Stimulated activated CD4-positive, alpha-beta T cell treated with anti-CD3 and anti-CD28 coated beads, Interleukin-4, amount 100 ng/mL, for 4 hours (primary cell): ENCODE data around the gene GLYR1.
"Not testable (repeated sequence)": the region's sequence is repeated elsewhere in the genome, so short reads cannot be mapped to it uniquely, and the experiment has no call there.

ENCODE experiments used
- DNase-seq, 2 experiments: peaks; one replicate each; pipeline ENCODE4 v3.0.0-alpha.2; 2020

The GLYR1 gene

DNA sequence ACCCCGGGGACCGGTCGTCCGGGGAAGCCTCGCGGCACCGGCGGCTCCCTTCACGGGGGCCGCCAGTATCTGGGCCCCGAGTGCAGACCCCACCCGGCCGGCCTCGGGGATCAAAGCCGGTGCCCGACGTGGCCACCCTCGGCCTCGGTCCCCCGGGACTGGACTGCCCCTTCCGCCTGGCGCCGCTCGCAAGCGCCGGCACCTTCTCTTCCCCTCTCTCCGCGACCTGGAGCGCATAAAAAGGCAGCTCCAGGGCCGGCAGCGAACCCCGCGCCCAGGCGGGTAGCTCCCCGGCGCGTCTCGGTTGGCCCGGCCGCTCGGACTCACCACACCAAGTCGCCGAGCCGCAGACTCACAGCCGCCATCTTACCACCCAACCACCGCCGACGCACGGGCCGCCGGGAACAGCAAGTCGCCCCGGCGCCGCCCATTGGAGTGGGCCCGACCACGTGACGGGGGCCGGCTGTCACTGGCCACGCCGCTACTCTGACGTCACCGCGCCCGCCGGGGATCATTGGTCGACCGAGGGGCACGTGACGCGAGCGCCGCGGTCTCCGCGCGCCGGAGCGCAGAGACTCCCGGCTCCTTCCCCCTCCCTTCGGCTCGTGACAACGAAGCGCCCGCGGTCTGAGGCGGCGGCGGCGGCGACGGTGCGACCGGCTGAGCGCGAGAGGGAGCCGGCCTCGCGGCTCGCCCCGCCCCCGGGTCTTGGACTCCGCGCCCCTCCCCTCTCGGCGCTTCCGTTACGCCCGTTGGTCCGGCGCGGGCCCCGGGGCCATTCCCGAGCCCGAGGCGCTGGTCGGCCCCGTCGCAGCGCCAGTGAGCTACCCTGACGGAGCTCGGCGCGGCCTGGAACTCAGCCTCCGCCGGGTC is at the start of gene GLYR1, which contains the start of gene UBN1:
TSS of gene GLYR1 (minus strand) at position 388 of the 873 bp plus-strand sequence. CDS start at position 365, 23 bp downstream.
TSS of gene UBN1 (plus strand) at position 581 of the 873 bp plus-strand sequence. CDS start 5,437 bp downstream, outside the sequence.
- DNase-seq: peak; percentile 99 to 100

DNA sequence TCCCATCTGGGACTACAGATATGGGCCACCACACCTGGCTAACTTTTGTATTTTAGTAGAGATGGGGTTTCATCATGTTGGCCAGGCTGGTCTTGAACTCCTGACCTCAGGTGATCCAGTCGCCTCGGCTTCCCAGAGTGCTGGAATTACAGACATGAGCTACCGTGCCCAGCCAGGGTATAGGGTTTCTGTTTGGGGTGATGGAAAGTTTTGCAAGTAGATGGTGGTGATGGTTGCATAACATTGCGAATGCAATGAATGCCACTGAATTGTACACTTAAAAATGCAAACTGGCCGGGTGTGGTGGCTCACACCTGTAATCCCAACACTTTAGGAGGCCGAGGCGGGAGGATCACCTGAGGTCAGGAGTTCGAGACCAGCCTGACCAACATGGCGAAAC is 49.7 kb upstream of the GLYR1 start:
- DNase-seq: not testable (repeated sequence)

DNA sequence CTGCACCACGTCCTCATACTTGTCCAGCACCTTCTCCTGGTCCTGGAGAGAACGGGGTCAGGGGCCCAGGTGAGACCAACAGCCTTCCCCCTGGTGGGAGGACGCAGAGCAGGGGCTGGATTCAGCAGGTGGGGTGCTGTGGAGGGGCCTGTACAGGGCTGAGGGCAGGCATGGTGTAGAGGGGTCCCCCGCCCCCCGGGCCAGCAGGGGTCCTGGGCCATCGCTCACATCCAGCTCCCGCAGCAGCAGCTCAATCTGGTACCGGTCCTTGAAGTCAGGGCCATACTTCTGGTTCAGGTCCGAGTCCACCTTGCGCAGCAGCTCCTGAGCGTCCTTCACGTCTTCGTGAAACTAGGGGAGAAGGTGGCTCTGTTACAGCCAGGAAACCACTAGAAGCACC is 48.3 kb upstream of the GLYR1 start:
- DNase-seq: no peak

DNA sequence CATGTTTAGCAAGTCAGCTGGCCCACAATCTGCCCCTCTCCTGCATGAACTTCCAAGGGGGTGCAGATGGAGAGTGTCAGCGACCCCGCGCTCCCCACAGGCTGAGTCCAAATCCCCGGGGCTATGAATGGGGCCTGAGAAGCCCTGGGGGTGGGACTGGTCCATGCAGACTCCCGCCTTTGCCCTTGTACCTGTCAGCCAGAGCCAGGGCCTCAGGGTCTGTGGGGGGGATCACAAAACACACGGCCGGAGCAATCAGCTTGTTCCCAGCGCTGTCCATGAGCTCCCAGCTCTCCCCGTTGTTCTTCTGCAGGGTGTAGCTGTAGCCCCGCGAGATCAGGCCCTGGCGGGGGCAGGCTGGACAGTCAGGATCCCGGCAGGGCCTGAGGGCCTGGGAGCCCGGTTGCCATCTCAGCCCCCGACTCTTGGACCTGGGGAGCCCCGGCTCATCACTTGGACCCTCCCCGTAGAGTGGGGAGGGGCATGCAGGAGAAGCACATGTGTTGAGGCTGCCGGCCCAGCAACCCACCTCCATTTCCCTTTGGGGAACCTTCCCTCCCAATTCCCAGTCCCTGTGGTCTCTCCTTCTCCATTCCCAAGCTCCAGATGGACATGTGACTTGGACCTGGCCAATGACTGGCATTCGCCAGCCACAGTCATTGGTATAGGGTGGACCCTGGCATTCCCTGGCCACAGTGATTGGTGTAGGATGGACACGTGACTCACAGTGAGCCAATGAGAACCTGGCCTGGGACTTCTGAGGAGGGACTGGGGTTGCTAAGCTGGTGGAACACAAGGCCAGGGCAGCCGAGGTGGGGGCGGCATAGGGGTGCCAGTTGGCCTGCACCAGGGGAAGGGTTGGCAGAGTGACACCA is 47.4 kb upstream of the GLYR1 start:
- DNase-seq: no peak

DNA sequence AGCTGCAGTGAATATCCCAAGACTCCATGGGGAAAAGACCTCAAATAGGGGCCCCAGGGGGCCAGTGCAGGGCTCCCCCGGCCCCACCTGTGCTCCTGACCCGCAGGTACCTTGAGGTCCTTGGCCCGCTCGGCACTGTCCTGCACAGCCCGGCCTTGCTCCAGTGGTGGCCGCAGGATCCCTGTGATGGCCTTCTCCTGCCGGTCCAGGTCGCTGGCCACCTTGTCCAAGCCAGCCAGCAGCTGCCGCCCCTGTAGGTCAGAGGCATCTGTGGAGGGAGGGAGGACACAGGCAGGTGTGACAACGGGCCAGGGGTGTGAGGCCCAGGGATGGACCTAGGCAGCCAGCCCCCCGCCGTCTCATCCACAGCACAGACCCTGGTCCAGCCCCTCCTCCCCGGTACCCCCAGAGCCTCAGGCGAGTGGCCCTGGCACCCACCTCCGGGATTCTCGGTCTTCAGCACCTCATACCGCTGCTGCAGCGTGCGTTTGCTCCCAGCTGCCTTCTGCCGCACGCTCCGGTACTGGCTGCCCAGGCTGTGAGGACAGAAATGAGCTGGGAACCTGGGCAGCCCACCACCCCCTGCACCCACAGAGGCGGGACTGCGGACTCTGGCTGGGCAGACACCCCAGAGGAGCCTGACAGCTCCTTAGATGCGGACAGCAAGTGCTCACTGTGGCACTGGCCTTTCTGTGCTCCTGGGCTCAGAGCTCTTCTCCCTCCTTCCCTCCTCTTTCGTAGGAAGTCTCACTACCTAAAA is 46.2 kb upstream of the GLYR1 start:
- no peak for DNase-seq

DNA sequence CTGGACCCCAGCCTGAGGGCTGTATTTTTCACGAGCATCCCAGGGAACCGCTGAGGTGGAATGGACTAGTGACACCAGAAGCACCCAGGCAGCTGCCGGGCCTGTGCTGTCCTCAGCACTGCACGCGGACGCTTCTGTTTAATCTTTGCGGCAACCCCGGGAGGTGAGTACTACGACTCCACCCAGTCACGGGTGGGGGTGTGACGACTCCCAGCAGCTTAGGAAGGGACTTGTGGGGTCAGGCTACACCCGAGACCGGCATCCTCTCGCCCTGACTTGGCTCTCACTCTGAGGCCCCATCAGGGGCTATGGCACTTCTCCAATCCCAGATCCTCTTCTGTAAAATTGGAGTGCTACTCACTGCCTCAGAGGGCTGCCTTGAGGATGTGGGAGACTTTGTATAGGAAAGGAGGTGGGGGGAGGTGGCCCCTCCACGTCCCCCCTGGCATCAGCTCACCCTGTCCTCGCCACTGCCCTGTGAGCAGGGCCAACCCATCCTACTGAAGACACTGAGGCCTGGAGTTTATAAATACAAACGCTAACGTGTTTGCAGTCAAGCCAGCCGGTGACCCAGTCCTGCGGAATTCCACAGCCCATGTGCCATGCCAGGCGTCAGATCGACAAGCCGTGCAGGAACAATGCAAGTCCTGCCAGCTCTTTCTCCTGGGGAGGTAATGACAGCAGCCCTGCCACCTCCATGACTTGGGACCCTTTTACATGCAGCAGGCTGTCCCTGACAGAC is 45.4 kb upstream of the GLYR1 start:
- DNase-seq: no peak

DNA sequence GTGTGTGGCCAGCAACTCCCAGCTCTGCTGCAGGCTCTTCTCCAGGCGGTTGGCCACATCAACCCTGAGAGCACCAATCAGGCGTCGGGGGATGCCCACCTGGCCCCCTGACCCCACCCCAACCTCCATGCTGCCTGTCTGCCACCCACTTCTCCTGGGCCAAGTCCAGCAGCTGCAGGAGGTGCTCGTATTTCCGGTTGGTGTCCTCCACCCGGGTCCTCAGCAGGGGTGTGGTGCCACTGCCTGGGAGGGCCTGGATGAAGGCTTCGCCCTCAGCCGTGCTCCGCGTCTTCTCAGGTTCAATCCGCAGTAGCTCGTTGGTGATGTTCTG is 44.8 kb upstream of the GLYR1 start:
- no peak for DNase-seq

DNA sequence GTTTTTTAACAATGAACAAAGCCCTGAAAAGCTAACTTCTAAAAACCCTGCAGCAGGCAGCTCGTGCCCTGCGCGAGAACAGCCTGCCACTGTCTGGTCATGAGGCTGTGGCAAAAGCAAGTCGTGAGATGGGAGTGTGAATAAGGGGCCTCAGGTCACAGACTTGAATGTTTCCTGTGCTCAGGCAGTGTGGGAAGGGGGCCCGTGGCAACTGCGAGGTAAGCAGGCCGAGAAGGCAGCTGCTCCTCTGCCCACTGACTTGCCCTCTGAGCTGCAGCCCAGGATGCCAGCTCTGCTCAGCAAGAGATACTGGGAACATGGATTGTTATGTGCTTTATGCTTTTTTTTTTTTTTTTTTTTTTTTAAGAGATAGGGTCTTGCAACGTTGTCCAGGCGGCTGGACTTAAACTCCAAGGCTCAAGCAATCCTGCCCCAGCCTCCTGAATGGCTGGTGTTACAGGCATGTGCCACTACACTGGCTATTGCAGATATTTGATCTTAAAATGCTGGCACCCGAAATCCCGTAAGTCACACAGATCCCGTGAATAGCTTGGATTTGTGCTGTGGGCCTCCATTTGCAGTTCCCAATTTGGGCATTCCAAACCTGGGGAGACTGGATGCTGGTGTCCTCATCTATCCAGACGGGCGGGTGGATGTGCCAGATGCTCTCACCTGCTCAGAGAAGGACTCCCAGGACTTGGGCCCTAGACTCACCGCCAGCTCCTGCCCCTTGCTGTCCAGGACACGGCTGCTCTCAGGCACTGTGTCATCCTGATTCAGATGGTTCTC is 44.2 kb upstream of the GLYR1 start:
- DNase-seq: no peak

DNA sequence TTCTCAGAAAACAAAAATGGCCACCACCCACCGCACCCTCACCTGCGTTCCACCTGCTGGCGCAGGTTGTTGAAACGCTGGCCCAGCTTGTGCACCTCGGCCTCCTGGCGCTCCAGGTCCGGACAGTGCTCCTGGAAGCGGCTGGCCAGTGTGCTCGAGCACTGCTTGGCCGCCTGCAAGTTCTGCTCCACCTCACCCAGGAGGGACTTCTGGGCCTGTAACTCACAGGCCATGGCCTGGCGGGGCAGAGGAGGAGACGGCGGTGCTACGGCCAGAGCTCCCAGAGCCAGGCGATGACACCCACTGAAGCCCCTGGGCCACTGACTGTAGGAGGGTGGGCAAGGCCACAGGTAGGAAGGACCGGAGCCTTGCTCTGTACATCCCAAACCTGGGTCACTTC is 43.6 kb upstream of the GLYR1 start:
- no peak for DNase-seq

DNA sequence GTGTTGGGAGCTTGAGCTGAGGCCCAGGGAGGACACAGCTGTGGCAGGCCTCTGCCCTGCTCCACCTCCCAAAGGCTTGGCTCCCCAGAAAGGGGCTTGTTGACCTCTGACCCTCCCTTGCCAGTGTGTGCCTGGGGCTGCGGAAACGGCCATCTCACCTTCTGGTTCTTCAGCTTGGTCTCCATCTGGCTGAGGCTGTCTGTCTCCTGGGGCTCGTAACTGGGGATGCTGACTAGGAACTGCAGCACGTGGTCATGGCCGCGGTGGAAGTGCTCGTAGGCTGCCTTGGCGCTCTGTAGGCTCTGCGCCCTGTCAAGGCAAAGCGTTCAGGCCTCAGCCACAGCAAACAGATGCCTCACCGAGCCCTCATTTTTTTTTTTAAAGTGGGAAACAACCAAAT is 42.9 kb upstream of the GLYR1 start:
- no peak for DNase-seq

DNA sequence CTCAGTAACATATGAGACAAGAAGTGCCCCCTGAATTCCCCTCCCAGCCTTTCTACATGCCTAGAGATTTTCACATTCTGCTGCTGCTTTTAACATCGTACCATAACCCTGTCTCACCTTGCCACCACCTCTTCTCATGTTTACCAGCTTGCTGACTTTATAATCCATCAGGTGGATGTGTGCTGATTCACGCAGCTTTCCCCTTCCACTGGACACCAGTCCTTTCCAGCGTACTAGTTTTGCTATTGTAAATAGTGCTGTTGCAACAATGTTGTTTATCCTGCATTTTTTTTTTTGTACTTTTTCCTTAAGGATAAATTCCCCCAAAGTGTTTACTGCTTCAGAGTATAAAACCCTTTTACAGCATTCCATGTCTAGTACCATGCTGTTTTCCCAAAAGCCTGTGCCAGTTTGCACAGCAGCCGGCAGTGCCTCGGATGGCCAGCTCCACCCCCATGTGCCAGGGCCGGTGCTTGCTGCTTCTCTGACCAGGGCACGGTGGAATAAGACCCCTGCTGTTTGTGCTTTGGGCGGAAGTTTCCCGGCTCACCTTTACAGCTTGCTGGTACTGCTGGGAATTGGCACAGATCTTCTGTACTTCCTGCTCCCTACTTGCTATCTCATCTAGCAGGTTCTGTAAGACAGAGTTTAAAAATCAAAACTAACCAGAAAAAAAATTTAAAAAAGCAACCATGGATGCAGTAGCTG is 41.5 kb upstream of the GLYR1 start:
- no peak for DNase-seq

DNA sequence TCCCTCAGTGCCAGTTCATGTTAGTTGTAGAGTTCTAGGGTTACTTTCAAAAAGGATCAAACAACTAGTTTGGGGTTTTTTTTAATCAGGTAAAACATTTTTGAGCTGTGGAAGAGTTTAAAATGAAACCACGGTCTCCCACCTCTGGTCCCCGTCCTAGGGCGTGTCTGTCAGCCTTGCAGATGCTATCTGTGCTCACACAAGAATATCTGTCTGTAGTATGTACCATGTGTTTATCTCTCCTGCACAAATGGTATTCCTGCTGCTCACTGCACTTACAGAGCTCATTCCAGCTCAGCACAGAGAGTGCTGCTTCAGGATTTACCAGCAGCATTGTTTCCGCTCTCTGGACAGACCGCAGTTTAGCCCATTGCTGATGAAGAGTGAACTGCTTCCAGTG is 39.1 kb upstream of the GLYR1 start:
- no peak for DNase-seq

DNA sequence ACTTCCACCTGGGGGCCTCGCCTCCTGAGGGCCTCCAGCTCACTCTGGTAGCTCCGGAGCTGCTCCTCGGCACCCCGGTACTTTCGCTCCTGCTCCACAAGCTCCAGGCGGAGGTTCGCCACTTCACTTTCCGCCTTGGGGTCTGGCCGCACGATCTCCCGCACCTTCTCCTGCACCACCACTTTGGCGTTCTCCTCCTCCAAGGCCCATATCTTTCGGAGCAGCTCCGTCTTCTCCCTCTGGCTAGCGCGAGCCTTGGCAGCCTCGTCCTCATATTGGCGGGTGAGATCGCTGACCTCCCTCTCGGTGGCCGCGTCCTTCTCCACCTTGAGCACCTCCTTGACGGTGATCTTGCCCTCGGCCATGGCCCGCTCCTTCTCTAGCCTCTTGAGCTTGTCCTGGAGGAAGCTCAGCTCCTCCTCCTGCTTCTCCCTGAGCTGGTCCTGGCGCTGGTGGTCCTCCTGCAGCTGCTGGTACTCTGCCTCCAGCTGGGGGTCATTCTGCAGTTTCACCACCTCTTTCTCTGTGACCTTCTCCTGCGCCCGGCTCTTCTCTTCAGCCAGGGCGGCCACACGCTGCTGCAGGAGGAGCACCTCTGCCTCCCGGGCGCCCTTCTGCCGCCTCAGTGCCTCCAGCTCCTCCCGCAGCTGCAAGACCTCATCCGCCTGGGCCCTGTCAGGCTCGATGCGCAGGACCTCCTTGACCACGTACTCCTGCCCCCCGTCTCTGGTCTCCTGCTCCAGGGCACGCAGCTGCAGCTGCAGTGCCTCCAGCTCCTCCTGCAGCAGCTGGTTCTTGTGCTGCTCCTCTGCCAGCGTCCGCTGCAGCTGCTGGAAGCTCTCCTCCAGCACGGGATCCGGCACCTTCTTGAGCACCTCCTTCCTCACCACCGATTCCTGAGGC is 38.1 kb upstream of the GLYR1 start:
- no peak for DNase-seq

DNA sequence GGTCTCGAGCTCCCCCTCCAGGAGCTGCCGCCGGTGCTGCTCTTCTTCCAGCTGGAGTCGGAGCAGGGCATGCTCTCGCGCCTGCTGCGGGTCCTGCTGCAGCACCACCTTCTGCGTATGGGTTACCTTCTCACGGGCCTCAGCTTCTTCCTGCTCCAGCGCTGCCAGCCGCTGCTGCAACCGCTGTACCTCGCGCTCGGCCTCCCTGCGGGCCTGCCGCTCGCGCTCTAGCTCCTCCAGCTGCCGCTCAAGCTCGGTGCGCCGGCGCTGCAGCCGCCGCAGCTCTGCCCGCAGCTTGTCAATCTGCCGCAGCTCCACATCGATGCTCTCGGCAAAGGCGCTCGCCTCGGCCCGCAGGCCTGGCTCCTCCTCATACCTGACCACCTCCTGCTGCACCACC is 37.1 kb upstream of the GLYR1 start:
- no peak for DNase-seq

DNA sequence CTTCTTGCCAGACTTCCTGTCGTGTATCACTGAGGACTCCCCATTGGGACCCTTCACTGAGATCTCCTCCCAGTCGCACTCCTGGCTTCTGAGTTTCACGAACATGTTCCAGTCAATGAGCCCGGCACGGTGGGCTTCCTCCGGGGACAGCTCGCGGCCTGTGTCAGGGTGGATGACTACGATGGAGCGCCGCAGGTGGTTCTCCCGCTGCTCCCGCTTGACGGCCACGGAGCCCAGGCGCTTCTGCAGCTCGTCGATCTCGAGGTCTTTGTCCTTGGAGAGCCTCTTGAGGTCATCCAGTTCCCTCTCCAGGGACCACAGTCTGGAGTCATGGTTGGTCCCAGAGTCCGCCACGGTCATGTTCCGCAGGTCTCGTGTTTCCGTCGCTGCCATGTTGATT is 36.4 kb upstream of the GLYR1 start:
- no peak for DNase-seq

DNA sequence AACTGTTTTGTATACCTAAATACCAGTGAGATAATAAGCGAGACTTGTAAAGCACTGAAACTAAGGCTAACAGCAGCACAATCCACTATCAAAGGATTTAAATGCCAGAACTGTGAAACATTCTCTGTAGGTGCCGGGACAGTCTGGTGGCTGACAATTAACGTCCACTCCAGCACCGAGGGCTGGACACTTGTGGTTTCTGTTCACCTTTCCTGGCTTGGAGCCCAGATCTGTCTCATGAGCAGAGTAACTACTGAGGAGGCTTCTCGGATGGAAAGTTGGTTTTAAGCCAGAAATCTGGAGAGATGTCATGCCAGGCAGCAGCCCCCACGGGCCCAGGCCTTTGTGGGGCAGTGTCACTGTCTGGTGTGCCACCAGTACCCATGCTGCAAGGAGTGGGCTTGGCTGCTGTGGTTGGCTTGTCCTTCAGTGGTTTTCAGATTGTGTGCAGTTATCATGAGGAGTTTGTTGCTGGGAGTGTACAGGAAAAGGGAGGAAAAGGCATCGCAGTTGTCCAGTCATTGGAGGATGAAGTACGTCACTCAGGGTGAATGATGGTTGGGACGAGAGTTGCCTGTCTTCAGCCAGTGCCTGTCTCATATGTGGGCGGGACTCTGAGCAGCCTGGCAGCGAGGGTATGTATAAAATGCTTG is 35.7 kb upstream of the GLYR1 start:
- no peak for DNase-seq

DNA sequence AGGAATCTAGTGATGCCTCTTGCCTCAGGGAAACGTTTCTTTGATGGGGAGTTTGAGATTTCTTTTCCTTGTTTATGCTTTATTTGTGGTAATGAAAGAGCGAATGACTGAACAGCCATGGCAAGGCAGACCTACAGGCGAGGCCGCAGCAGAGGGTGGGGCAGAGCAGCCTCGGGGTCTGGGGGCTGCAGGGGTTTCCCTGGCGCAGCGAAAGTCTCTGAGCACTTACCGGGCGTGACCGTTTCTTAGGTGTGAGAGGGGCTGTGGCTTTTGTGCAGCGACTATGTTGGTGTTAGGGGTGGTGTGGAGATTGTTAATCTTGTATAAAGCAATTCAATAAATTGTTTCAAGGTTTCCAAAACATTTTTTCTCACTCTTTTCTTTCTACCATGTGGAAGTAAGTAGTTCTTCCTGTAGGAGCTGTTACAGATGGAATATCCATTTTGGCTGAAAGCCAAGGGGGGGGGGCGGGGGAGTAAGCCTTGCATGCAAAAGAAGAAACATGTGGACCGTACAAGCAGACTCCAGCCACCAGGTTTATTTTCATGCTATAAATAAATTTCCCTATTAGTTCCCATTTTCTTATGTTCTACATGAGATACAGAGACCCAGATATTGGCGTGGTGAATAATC is 35.0 kb upstream of the GLYR1 start:
- no peak for DNase-seq

DNA sequence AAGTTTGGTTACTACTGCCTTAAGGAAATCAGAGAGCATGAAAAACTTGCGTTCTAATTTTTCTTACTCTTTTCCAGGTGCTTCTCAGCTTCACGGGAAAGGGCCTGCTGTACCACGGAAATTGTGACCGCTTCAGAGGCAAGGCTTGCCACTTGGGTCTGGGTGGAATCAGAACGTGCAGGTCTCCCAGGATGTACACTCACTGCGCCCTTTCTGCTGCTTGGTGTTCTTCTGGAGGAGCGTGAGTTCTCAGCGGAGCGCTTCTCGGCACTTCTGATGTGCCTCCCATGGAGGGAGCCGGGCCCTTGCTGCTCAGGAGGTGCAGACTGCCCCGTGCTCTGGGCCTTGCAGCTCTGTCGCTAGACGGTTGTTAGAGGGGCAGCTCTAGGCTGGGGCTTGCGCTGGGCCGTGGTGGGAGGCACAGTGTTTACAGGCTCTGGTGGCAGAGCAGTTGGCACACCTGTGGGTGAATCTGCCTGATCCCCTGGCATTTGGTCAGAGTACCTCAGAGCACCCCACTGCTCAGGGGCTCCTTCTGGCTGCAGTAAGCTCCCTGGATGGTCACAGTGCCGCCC is 33.0 kb upstream of the GLYR1 start:
- DNase-seq: no peak
